ENCODE data around the gene ACVR1B.

GRCh38 chr12:51954561-51955361 is 3.3 kb downstream of the ACVR1B start:
- TF ChIP-seq POLR2A (IDR thresholded peaks at IDR 0.05): no peak
- no peak for TF ChIP-seq CTCF (IDR thresholded peaks at IDR 0.05)

Data from vagina (tissue), 2 donors.